Iris pigment epithelial cell (primary cell): ENCODE results near the gene GSTA3.
"Not testable (repeated sequence)": the region's sequence is repeated elsewhere in the genome, so short reads cannot be mapped to it uniquely, and the experiment has no call there.

ENCODE experiments used
- DNase-seq: peaks from one replicate; pipeline ENCODE4 v3.0.0-alpha.2; 2011; ENCODE audit warnings: low read depth

Gene GSTA3

GRCh38 chr6:52909531-52909930 is at the start of gene GSTA3:
Gene GSTA3, minus strand, starts transcription at chr6:52909698. Its CDS starts 3,864 bp downstream, at chr6:52905834.
- no peak for DNase-seq

GRCh38 chr6:52958546-52959255 is 49.2 kb upstream of the GSTA3 start:
- DNase-seq: no peak

GRCh38 chr6:52955871-52956270 is 46.4 kb upstream of the GSTA3 start:
- no peak for DNase-seq

- no peak for DNase-seq
Observed at GRCh38 chr6:52953911-52954839, 44.7 kb upstream of the GSTA3 start.

- no peak for DNase-seq
Observed at GRCh38 chr6:52946306-52946705, 36.8 kb upstream of the GSTA3 start.

- DNase-seq: not testable (repeated sequence)
Observed at GRCh38 chr6:52942821-52943220, 33.3 kb upstream of the GSTA3 start.

- DNase-seq: no peak
Observed at GRCh38 chr6:52942221-52942620, 32.7 kb upstream of the GSTA3 start.

GRCh38 chr6:52937908-52938307 is 28.4 kb upstream of the GSTA3 start:
- no peak for DNase-seq

- no peak for DNase-seq
Observed at GRCh38 chr6:52933778-52934177, 24.3 kb upstream of the GSTA3 start.

GRCh38 chr6:52931351-52931750 is 21.9 kb upstream of the GSTA3 start:
- DNase-seq: no peak

- DNase-seq: peak; percentile 89
Observed at GRCh38 chr6:52929321-52930164, 20.0 kb upstream of the GSTA3 start.

- DNase-seq: peak; percentile 3
Observed at GRCh38 chr6:52927451-52927850, 18.0 kb upstream of the GSTA3 start.

GRCh38 chr6:52925919-52926792 is 16.7 kb upstream of the GSTA3 start:
- no peak for DNase-seq

- DNase-seq: no peak
Observed at GRCh38 chr6:52925042-52925441, 15.5 kb upstream of the GSTA3 start.

GRCh38 chr6:52923689-52924088 is 14.2 kb upstream of the GSTA3 start:
- DNase-seq: not testable (repeated sequence)

GRCh38 chr6:52922161-52922560 is 12.7 kb upstream of the GSTA3 start:
- no peak for DNase-seq

- no peak for DNase-seq
Observed at GRCh38 chr6:52921743-52922142, 12.2 kb upstream of the GSTA3 start.

GRCh38 chr6:52919511-52919910 is 10.0 kb upstream of the GSTA3 start:
- DNase-seq: peak; percentile 45

GRCh38 chr6:52918771-52919170 is 9.3 kb upstream of the GSTA3 start:
- DNase-seq: not testable (repeated sequence)

- DNase-seq: peak; percentile 92
Observed at GRCh38 chr6:52918027-52918686, 8.7 kb upstream of the GSTA3 start.

GRCh38 chr6:52914516-52914915 is 5.0 kb upstream of the GSTA3 start:
- DNase-seq: no peak
